Measurements from ENCODE around the gene MT1B. TPM values are rescaled to one million over a fixed set of nuclear protein-coding genes. Genes with fewer than 3 reads are reported as not detected.

Gene MT1B
- total RNA-seq, 1 experiment from 2014 or later, result not detected

DNA sequence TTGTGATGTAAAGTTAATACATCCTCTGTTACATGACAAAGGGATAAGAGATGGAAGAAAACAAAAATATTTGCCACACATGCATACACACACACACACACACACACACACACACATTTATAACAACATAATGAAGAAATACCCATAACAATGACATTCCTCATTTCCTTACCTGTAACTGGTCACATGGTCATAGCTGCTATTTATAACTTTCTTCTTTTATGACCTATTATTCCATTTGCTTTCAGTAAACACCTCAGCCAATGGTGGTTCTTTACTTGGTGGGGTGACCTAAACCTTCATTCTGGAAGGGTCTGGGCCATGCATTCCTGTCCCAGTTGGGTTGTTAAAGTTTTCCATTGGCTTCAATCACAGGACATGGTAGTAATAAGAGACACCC is 38.0 kb upstream of the MT1B start:
- intact Hi-C loops (cut with micrococcal nuclease), result no loop called here
- no peaks in the 10 kb centered on the region for H3K27me3 ChIP-seq (ENCODE audit: insufficient read depth, low read length)
- DNase-seq (ENCODE audit: low read depth, low spot score) (no peak), ATAC-seq (no peak)
- ChIA-PET RAD21 (ENCODE audit: low non-redundant PET in 1 of 2, low total read pairs in 2 of 2, uncharacterized antibody in 2 of 2, unreplicated experiment in 2 of 2) (no interaction called here), POLR2A (interaction anchor here (16.1 kb wide), 1 partner anchor 11 kb away, joined by 344 read pairs; the partner anchor contains the start of gene MT1E), CTCF (no interaction called here)
- BruUV-seq (replicated peaks), result no TSS peak
- H3K36me3 ChIP-seq (ENCODE audit: control insufficient read depth in 1 of 2, insufficient read depth in 2 of 2, low read length in 2 of 2), result no peaks in the 10 kb centered on the region
- no peak overlapping the region for H3K27ac ChIP-seq (ENCODE audit: low read depth, low read length)
- H3K79me2 ChIP-seq (ENCODE audit: insufficient read depth, low read length), result peaks cover 12% of the 10 kb centered on the region
- peak overlapping the region; percentile 72 for H2AFZ ChIP-seq (ENCODE audit: low read depth, low read length, poor library complexity, severe bottlenecking)
- no peak overlapping the region for H3K9ac ChIP-seq (ENCODE audit: low read length)
- H3K9me2 ChIP-seq (ENCODE audit: insufficient read depth), result no peaks in the 10 kb centered on the region
- no peaks in the 10 kb centered on the region for H3K9me3 ChIP-seq (ENCODE audit: control insufficient read depth in 1 of 2, insufficient read depth in 1 of 2, low read depth in 1 of 2, low read length in 2 of 2)
- H3K4me2 ChIP-seq (ENCODE audit: low read length), result peak overlapping the region; percentile 31
- H4K20me1 ChIP-seq (ENCODE audit: insufficient read depth), result no peaks in the 10 kb centered on the region
- TF ChIP-seq CBX3 (IDR thresholded peaks at IDR 0.05; ENCODE audit: low read depth) (no peak), FOSL1 (IDR thresholded peaks at IDR 0.05; ENCODE audit: low read depth) (no peak)
- TF ChIP-seq, protein P1, sequence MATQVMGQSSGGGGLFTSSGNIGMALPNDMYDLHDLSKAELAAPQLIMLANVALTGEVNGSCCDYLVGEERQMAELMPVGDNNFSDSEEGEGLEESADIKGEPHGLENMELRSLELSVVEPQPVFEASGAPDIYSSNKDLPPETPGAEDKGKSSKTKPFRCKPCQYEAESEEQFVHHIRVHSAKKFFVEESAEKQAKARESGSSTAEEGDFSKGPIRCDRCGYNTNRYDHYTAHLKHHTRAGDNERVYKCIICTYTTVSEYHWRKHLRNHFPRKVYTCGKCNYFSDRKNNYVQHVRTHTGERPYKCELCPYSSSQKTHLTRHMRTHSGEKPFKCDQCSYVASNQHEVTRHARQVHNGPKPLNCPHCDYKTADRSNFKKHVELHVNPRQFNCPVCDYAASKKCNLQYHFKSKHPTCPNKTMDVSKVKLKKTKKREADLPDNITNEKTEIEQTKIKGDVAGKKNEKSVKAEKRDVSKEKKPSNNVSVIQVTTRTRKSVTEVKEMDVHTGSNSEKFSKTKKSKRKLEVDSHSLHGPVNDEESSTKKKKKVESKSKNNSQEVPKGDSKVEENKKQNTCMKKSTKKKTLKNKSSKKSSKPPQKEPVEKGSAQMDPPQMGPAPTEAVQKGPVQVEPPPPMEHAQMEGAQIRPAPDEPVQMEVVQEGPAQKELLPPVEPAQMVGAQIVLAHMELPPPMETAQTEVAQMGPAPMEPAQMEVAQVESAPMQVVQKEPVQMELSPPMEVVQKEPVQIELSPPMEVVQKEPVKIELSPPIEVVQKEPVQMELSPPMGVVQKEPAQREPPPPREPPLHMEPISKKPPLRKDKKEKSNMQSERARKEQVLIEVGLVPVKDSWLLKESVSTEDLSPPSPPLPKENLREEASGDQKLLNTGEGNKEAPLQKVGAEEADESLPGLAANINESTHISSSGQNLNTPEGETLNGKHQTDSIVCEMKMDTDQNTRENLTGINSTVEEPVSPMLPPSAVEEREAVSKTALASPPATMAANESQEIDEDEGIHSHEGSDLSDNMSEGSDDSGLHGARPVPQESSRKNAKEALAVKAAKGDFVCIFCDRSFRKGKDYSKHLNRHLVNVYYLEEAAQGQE (IDR thresholded peaks at IDR 0.05; ENCODE audit: low read depth), result no peak
- TF ChIP-seq, protein P2, sequence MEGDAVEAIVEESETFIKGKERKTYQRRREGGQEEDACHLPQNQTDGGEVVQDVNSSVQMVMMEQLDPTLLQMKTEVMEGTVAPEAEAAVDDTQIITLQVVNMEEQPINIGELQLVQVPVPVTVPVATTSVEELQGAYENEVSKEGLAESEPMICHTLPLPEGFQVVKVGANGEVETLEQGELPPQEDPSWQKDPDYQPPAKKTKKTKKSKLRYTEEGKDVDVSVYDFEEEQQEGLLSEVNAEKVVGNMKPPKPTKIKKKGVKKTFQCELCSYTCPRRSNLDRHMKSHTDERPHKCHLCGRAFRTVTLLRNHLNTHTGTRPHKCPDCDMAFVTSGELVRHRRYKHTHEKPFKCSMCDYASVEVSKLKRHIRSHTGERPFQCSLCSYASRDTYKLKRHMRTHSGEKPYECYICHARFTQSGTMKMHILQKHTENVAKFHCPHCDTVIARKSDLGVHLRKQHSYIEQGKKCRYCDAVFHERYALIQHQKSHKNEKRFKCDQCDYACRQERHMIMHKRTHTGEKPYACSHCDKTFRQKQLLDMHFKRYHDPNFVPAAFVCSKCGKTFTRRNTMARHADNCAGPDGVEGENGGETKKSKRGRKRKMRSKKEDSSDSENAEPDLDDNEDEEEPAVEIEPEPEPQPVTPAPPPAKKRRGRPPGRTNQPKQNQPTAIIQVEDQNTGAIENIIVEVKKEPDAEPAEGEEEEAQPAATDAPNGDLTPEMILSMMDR (IDR thresholded peaks at IDR 0.05 in 2 of 3, conservative IDR thresholded peaks at IDR 0.05 in 1 of 3; ENCODE audit: borderline replicate concordance in 1 of 3, insufficient read depth in 1 of 3, low read depth in 2 of 3, low read length in 2 of 3), result no peak
- H3K4me1 ChIP-seq (ENCODE audit: control insufficient read depth in 1 of 2, insufficient read depth in 2 of 2, low read length in 2 of 2), result peaks cover 48 to 63% of the 10 kb centered on the region in 2 experiments
- no peak overlapping the region for H3K4me3 ChIP-seq (replicated peaks in 1 of 2; ENCODE audit: low read depth in 1 of 2, low read length in 2 of 2)
